ENCODE results near the gene CSPG4.
A peak's percentile ranks its signal among the peaks of the same experiment; 100 is the strongest.
"Not testable (repeated sequence)": the region's sequence is repeated elsewhere in the genome, so short reads cannot be mapped to it uniquely, and the experiment has no call there.

CSPG4 gene

GRCh38 chr15:75751116-75751875, 38.6 kb upstream of the CSPG4 start:
- Mint-ChIP-seq H3K4me3 (no peak overlapping the region), H3K27me3 (no peaks in the 10 kb centered on the region), H3K4me1 (ENCODE audit: low read depth) (no peaks in the 10 kb centered on the region), H3K9me3 (no peaks in the 10 kb centered on the region), H3K36me3 (ENCODE audit: low read depth) (no peaks in the 10 kb centered on the region), H3K27ac (no peak overlapping the region)
- intact Hi-C loops (cut with micrococcal nuclease) = no loop called here

- H3K36me3 Mint-ChIP-seq (ENCODE audit: low read depth) = no peaks in the 10 kb centered on the region
- intact Hi-C loops (cut with micrococcal nuclease) = no loop called here
- no peaks in the 10 kb centered on the region for H3K9me3 Mint-ChIP-seq
- H3K4me3 Mint-ChIP-seq = no peak overlapping the region
- no peak overlapping the region for H3K27ac Mint-ChIP-seq
- no peaks in the 10 kb centered on the region for H3K4me1 Mint-ChIP-seq (ENCODE audit: low read depth)
- no peaks in the 10 kb centered on the region for H3K27me3 Mint-ChIP-seq
Measured at GRCh38 chr15:75750261-75751050, 37.8 kb upstream of the CSPG4 start.

GRCh38 chr15:75749820-75750219, 37.2 kb upstream of the CSPG4 start:
- H3K4me3 Mint-ChIP-seq = no peak overlapping the region
- no peaks in the 10 kb centered on the region for H3K9me3 Mint-ChIP-seq
- intact Hi-C loops (cut with micrococcal nuclease) = no loop called here
- H3K4me1 Mint-ChIP-seq (ENCODE audit: low read depth) = no peaks in the 10 kb centered on the region
- no peak overlapping the region for H3K27ac Mint-ChIP-seq
- no peaks in the 10 kb centered on the region for H3K27me3 Mint-ChIP-seq
- H3K36me3 Mint-ChIP-seq (ENCODE audit: low read depth) = no peaks in the 10 kb centered on the region

GRCh38 chr15:75748882-75749281, 36.2 kb upstream of the CSPG4 start:
- H3K36me3 Mint-ChIP-seq (ENCODE audit: low read depth); H3K27ac Mint-ChIP-seq; H3K9me3 Mint-ChIP-seq; H3K4me3 Mint-ChIP-seq; H3K4me1 Mint-ChIP-seq (ENCODE audit: low read depth); intact Hi-C loops (cut with micrococcal nuclease); H3K27me3 Mint-ChIP-seq: not testable (repeated sequence)

GRCh38 chr15:75747121-75747520, 34.5 kb upstream of the CSPG4 start:
- H3K27me3 Mint-ChIP-seq; H3K4me3 Mint-ChIP-seq; H3K27ac Mint-ChIP-seq; H3K9me3 Mint-ChIP-seq; intact Hi-C loops (cut with micrococcal nuclease); H3K4me1 Mint-ChIP-seq (ENCODE audit: low read depth); H3K36me3 Mint-ChIP-seq (ENCODE audit: low read depth): not testable (repeated sequence)

GRCh38 chr15:75745305-75745704, 32.7 kb upstream of the CSPG4 start:
- Mint-ChIP-seq H3K27me3 (peaks cover 1% of the 10 kb centered on the region), H3K4me3 (no peak overlapping the region), H3K36me3 (ENCODE audit: low read depth) (no peaks in the 10 kb centered on the region), H3K27ac (no peak overlapping the region), H3K4me1 (ENCODE audit: low read depth) (no peaks in the 10 kb centered on the region), H3K9me3 (no peaks in the 10 kb centered on the region)
- intact Hi-C loops (cut with micrococcal nuclease) = no loop called here

- H3K27ac Mint-ChIP-seq; H3K27me3 Mint-ChIP-seq; H3K36me3 Mint-ChIP-seq (ENCODE audit: low read depth); intact Hi-C loops (cut with micrococcal nuclease); H3K9me3 Mint-ChIP-seq; H3K4me3 Mint-ChIP-seq: not testable (repeated sequence)
- peaks cover 14% of the 10 kb centered on the region for H3K4me1 Mint-ChIP-seq (ENCODE audit: low read depth)
Measured at GRCh38 chr15:75742346-75742745, 29.7 kb upstream of the CSPG4 start.

GRCh38 chr15:75739791-75740190, 27.1 kb upstream of the CSPG4 start:
- no peaks in the 10 kb centered on the region for H3K9me3 Mint-ChIP-seq
- intact Hi-C loops (cut with micrococcal nuclease) = loop anchor here (1.0 kb wide), 1 partner anchor 20 kb away; no protein-coding TSS in a partner anchor
- no peak overlapping the region for H3K4me3 Mint-ChIP-seq
- peaks cover 14% of the 10 kb centered on the region for H3K27me3 Mint-ChIP-seq
- H3K27ac Mint-ChIP-seq = peak overlapping the region; percentile 85
- peaks cover 38% of the 10 kb centered on the region for H3K4me1 Mint-ChIP-seq (ENCODE audit: low read depth)
- H3K36me3 Mint-ChIP-seq (ENCODE audit: low read depth) = no peaks in the 10 kb centered on the region

- Mint-ChIP-seq H3K36me3 (ENCODE audit: low read depth) (peaks cover 5% of the 10 kb centered on the region), H3K27me3 (peaks cover 14% of the 10 kb centered on the region), H3K4me3 (peak overlapping the region; percentile 80), H3K4me1 (ENCODE audit: low read depth) (peaks cover 48% of the 10 kb centered on the region), H3K27ac (peak overlapping the region; percentile 85), H3K9me3 (no peaks in the 10 kb centered on the region)
- intact Hi-C loops (cut with micrococcal nuclease) = loop anchor here (1.0 kb wide), 1 partner anchor 21 kb away; no protein-coding TSS in a partner anchor
Measured at GRCh38 chr15:75738647-75739325, 26.1 kb upstream of the CSPG4 start.

- Mint-ChIP-seq H3K36me3 (ENCODE audit: low read depth) (peaks cover 6% of the 10 kb centered on the region), H3K9me3 (no peaks in the 10 kb centered on the region), H3K4me3 (peak overlapping the region; percentile 80), H3K27me3 (peaks cover 14% of the 10 kb centered on the region), H3K4me1 (ENCODE audit: low read depth) (peaks cover 55% of the 10 kb centered on the region), H3K27ac (peak overlapping the region; percentile 85)
- intact Hi-C loops (cut with micrococcal nuclease) = no loop called here
Measured at GRCh38 chr15:75738014-75738646, 25.5 kb upstream of the CSPG4 start.

- H3K36me3 Mint-ChIP-seq (ENCODE audit: low read depth); H3K9me3 Mint-ChIP-seq; intact Hi-C loops (cut with micrococcal nuclease): not testable (repeated sequence)
- Mint-ChIP-seq H3K27me3 (peaks cover 18% of the 10 kb centered on the region), H3K4me1 (ENCODE audit: low read depth) (peaks cover 62% of the 10 kb centered on the region), H3K4me3 (peak overlapping the region; percentile 80), H3K27ac (peak overlapping the region; percentile 85)
Measured at GRCh38 chr15:75737116-75738013, 24.7 kb upstream of the CSPG4 start.

- intact Hi-C loops (cut with micrococcal nuclease) = no loop called here
- Mint-ChIP-seq H3K9me3 (no peaks in the 10 kb centered on the region), H3K4me3 (peak overlapping the region; percentile 32), H3K27ac (peak overlapping the region; percentile 54), H3K27me3 (peaks cover 29% of the 10 kb centered on the region), H3K4me1 (ENCODE audit: low read depth) (peaks cover 73% of the 10 kb centered on the region), H3K36me3 (ENCODE audit: low read depth) (peaks cover 6% of the 10 kb centered on the region)
Measured at GRCh38 chr15:75736256-75736655, 23.6 kb upstream of the CSPG4 start.

All from dendritic cell treated with granulocyte-macrophage colony-stimulating factor and Interleukin-4, amounts not matched to agents 40 ng/mL and 50 ng/mL, for 4 days (primary cell).